ENCODE data around the gene SSRP1. TPM values are rescaled to one million over a fixed set of nuclear protein-coding genes. Genes with fewer than 3 reads are reported as not detected.

SSRP1 gene
- total RNA-seq, 4 donors from 2014 or later: 29.4 to 115 (median 75.3) TPM

DNA sequence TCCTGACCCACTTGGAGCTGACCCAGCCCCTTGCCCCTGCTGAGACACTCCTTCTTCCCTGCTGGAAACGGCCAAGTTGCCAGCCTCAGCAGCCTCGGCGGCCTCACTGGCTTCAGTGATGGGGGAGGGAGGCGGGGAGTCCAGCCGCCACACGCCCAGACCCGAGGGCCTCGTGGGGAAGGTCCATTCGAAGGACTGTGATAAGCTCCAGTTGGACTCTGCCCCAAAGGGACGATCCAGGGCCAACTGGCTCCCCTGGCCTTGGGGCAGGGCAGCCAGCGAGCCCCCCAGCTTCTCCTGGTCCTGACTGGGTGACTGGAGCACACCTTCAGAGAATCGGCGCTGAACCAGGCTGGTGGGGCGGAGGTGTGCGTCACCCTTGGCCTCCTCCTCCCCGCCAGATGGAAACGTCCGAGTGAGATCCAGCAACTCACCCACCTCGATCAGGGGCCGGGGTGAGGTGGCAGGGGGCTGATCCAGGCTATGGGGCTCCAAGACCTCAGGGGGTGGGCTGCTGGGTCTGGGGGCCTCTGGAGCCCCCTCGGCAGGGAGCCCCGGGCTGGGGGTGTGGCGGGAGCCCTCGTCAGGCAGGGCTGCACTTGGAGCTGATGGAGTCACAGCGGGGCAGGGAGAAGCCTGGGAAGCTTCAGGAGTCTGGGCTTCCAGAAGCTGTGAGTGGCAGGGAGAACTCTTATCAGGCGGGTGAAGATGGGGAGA is 22.5 kb downstream of the SSRP1 start:
- Histone ChIP-seq H3K36me3 (no peaks in the 10 kb centered on the region), H3K4me3 (no peak overlapping the region), H3K4me1 (peaks cover 22 to 28% of the 10 kb centered on the region in 2 donors), H3K27ac (peak overlapping the region; percentile 91 to 95), H3K9me3 (no peaks in the 10 kb centered on the region), H3K27me3 (no peaks in the 10 kb centered on the region)
- DNase-seq: no peak
- intact Hi-C loops (cut with DNase I; ENCODE audit: low total_unique reads): no loop called here
- TF ChIP-seq, protein P1, sequence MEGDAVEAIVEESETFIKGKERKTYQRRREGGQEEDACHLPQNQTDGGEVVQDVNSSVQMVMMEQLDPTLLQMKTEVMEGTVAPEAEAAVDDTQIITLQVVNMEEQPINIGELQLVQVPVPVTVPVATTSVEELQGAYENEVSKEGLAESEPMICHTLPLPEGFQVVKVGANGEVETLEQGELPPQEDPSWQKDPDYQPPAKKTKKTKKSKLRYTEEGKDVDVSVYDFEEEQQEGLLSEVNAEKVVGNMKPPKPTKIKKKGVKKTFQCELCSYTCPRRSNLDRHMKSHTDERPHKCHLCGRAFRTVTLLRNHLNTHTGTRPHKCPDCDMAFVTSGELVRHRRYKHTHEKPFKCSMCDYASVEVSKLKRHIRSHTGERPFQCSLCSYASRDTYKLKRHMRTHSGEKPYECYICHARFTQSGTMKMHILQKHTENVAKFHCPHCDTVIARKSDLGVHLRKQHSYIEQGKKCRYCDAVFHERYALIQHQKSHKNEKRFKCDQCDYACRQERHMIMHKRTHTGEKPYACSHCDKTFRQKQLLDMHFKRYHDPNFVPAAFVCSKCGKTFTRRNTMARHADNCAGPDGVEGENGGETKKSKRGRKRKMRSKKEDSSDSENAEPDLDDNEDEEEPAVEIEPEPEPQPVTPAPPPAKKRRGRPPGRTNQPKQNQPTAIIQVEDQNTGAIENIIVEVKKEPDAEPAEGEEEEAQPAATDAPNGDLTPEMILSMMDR (IDR thresholded peaks at IDR 0.05): no peak
- no peak for TF ChIP-seq POLR2A (IDR thresholded peaks at IDR 0.05)

DNA sequence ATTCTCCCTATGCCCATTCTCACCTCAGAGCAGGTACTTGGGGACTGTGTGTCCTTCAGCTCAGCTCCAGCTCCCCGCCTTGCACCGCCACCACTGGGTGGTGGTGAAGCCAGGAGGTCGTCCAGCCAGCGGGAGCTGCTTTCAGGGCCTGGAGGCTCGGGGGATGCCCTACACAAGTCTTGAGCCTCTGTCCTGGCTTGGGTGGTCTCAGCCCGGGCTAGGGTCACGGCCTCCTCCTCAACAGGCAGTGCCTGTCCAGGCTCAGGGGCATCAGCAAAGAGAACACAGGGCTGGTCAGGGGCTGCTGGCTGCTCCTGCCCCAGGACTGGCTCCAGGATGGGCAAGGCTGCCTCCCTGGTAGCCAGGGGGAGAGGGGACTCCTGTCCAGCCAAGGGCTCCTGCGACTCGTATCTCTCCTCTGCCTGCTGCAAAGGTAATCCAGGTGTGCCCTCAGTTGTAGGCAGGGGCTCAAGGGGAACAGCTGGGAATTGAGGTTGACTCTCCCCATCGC is 23.1 kb downstream of the SSRP1 start:
- DNase-seq: no peak
- TF ChIP-seq, protein P1 (IDR thresholded peaks at IDR 0.05): no peak
- no peak for TF ChIP-seq POLR2A (IDR thresholded peaks at IDR 0.05)
- peak overlapping the region; percentile 91 to 95 for H3K27ac ChIP-seq
- H3K27me3 ChIP-seq: no peaks in the 10 kb centered on the region
- no peaks in the 10 kb centered on the region for H3K36me3 ChIP-seq
- intact Hi-C loops (cut with DNase I; ENCODE audit: low total_unique reads): no loop called here
- no peaks in the 10 kb centered on the region for H3K9me3 ChIP-seq
- peaks cover 17 to 22% of the 10 kb centered on the region in 2 donors for H3K4me1 ChIP-seq
- H3K4me3 ChIP-seq: no peak overlapping the region

DNA sequence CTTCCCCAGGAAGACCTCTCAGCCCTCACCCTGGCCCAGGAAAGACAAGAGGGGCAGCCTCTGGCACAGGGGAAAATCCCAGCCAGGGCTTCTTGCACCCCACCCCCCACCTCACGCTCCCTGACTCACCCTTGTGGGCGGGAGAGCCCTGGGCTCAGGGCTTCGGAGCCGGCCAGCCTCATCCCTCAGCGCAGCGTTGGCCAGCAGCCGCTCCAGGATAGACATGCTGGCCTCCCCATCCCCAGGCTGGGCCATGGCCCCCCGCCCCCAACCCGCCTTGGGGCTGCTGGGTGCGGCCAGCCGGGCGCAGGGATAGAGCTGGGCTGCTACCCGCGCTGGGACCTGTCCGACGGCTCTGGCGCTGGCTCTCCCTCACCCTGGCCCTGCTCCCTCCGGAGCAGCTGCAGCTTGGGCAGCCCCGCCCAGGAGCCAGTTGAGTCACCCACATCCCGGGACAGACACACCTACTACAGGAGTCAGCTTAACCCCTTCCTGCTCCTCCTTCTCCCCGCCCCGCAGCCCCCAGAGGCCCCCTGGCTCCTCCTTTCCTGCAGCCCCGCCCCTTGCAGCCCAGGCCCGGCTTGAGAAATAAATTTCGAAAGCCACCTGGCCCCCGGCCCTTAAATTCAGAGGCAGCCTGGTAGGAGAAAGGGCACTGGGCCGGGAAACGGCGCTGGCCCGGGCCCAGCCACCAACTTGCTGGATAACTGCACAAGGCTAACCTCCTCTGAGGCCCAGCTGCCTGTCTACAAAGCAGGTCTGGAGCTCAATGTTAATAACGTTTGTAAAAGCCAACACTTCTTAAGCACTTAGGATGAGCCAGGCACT is 24.4 kb downstream of the SSRP1 start:
- DNase-seq: peak; percentile 98
- Histone ChIP-seq H3K9me3 (no peaks in the 10 kb centered on the region), H3K36me3 (no peaks in the 10 kb centered on the region), H3K27me3 (no peaks in the 10 kb centered on the region), H3K4me3 (peak overlapping the region; percentile 51 to 55), H3K4me1 (peaks cover 13 to 22% of the 10 kb centered on the region in 2 donors), H3K27ac (peak overlapping the region; percentile 91 to 95)
- intact Hi-C loops (cut with DNase I; ENCODE audit: low total_unique reads): no loop called here
- TF ChIP-seq POLR2A (IDR thresholded peaks at IDR 0.05): peak; percentile 22 to 87
- TF ChIP-seq, protein P1 (IDR thresholded peaks at IDR 0.05): no peak

GRCh38 chr11:57310630-57311086 is 25.0 kb downstream of the SSRP1 start:
- H3K36me3 ChIP-seq: no peaks in the 10 kb centered on the region

More at GRCh38 chr11:57310630-57311086, 25.0 kb downstream of the SSRP1 start:
- no peak for TF ChIP-seq POLR2A (IDR thresholded peaks at IDR 0.05)
- TF ChIP-seq, protein P1 (IDR thresholded peaks at IDR 0.05): no peak
- Histone ChIP-seq H3K9me3 (no peaks in the 10 kb centered on the region), H3K4me3 (peak overlapping the region; percentile 51 to 55), H3K27ac (peak overlapping the region; percentile 91 to 95), H3K4me1 (peaks cover 13 to 22% of the 10 kb centered on the region in 2 donors), H3K27me3 (no peaks in the 10 kb centered on the region)
- intact Hi-C loops (cut with DNase I; ENCODE audit: low total_unique reads): no loop called here
- peak in 1 of 2 donors; percentile 73 for DNase-seq

All from uterus (tissue), 4 donors.